ENCODE results near the gene DSCAML1. TPM values are rescaled to one million over a fixed set of nuclear protein-coding genes. Genes with fewer than 3 reads are reported as not detected.

Gene DSCAML1
- total RNA-seq, 4 donors from 2014 or later = 0.20 to 1.1 (median 0.36) TPM

DNA sequence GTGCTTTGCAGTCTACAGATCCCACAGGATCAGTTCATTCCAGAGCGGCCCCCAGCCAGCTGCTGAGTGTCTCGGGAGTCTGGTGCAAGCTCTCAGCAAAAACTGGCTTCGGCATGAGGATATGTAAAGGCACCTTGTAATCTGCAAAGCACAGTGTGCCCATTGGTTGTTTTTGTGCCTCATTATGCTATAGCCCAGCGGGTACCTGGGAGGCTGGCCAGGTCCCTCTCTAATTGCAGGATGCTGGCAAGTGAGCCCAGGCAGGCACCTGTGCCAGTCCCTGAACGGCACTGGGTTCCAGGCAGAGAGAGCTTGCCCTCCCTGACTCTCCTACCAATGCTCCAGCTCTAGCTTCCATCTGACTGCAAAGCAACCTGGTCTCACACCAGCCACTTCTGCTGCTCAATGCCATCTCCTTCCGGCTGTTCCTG lies 128.7 kb downstream of the DSCAML1 start:
- no peaks in the 10 kb centered on the region for H3K36me3 ChIP-seq
- no peak for DNase-seq (ENCODE audit: low spot score in 2 of 2)
- H3K4me3 ChIP-seq = no peak overlapping the region
- no peaks in the 10 kb centered on the region for H3K27me3 ChIP-seq
- no peaks in the 10 kb centered on the region for H3K9me3 ChIP-seq
- WGBS, 2 donors = 92 to 95% methylated on average over 6 of the region's 6 CpGs
- H3K27ac ChIP-seq = no peak overlapping the region
- peaks cover 0 to 28% (median 1%) of the 10 kb centered on the region in 4 donors for H3K4me1 ChIP-seq
- TF ChIP-seq EP300 (IDR thresholded peaks at IDR 0.05) (no peak), POLR2A (IDR thresholded peaks at IDR 0.05) (no peak)
- TF ChIP-seq, protein P1, sequence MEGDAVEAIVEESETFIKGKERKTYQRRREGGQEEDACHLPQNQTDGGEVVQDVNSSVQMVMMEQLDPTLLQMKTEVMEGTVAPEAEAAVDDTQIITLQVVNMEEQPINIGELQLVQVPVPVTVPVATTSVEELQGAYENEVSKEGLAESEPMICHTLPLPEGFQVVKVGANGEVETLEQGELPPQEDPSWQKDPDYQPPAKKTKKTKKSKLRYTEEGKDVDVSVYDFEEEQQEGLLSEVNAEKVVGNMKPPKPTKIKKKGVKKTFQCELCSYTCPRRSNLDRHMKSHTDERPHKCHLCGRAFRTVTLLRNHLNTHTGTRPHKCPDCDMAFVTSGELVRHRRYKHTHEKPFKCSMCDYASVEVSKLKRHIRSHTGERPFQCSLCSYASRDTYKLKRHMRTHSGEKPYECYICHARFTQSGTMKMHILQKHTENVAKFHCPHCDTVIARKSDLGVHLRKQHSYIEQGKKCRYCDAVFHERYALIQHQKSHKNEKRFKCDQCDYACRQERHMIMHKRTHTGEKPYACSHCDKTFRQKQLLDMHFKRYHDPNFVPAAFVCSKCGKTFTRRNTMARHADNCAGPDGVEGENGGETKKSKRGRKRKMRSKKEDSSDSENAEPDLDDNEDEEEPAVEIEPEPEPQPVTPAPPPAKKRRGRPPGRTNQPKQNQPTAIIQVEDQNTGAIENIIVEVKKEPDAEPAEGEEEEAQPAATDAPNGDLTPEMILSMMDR (IDR thresholded peaks at IDR 0.05) = no peak

DNA sequence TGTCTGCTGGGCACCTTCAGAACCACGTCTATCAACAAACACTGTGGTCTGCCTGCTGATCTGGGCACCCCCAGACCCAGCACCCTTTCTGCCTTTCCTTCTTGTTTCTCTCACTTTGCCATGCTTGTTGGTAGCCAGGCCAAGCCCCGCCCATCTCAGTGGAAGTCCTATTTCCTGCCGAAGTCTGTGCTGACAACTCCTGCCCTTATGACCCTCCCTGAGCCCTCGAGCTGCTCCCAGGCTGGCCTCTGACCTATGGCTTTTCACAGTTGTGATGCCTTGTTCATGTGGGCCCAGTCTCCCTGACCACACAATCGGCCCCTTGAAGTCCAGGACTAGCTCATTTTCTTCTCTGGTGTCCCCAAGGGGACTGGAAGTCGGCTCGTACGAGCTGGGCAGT lies 132.1 kb downstream of the DSCAML1 start:
- Histone ChIP-seq H3K27me3 (no peaks in the 10 kb centered on the region), H3K4me3 (no peak overlapping the region), H3K9me3 (no peaks in the 10 kb centered on the region), H3K4me1 (peaks cover 0 to 31% (median 1%) of the 10 kb centered on the region in 4 donors), H3K36me3 (no peaks in the 10 kb centered on the region), H3K27ac (peak overlapping the region in 2 of 4 donors; percentile 11 to 47)
- 20 to 32% methylated on average over 8 of the region's 8 CpGs for WGBS, 2 donors
- TF ChIP-seq, protein P1 (IDR thresholded peaks at IDR 0.05) = no peak
- TF ChIP-seq POLR2A (IDR thresholded peaks at IDR 0.05) (no peak), EP300 (IDR thresholded peaks at IDR 0.05) (no peak)
- no peak for DNase-seq (ENCODE audit: low spot score in 2 of 2)

DNA sequence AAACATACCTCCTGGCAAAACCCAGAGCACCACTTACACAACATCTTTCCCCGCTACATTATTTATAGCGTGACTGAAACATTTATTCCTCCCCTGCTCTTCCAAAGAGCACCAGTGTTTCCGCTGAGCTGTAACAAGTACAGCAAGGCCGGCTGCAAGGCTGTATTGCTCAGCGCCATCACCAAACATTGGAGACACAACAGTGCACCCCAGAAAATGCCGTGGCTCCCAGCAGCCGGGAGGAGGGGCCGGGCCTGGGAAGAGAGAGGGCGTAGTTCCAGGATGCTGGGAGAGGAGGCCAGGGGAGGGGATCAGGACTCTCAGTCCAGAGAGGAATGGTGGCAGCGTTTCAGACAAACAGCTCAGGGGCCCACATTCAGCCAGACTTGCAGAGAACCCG lies 133.2 kb downstream of the DSCAML1 start:
- no peak for DNase-seq (ENCODE audit: low spot score in 2 of 2)
- no peak overlapping the region for H3K4me3 ChIP-seq
- H3K27ac ChIP-seq = peak overlapping the region; percentile 1 to 50 (median 24)

DNA sequence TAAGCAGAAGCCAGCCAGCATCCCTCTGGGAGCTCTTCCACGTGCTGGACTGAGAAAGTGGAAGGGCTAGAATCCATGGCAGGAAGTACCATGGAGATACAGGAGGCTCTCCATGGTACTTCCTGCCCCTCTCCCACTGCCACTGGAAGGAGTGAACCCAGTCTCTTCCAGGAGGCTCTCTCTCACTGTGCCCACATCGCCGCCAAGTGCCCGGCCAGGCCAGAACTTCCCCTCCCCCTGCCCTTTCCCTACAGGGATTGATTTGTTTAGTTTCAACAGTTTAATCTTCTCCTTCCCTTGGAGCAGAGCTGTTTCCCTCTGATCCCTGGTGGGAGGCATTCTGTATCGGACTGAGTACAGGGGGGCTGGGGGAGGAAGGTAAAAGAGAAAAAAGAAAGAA lies 133.6 kb downstream of the DSCAML1 start:
- Histone ChIP-seq H3K27ac (peak overlapping the region; percentile 1 to 50 (median 24)), H3K36me3 (no peaks in the 10 kb centered on the region)

More for the DNA sequence above, 133.2 kb downstream of the DSCAML1 start:
- H3K36me3 ChIP-seq = no peaks in the 10 kb centered on the region
- 13 to 15% methylated on average over 11 of the region's 11 CpGs for WGBS, 2 donors
- TF ChIP-seq POLR2A (IDR thresholded peaks at IDR 0.05) (no peak), EP300 (IDR thresholded peaks at IDR 0.05) (no peak)
- TF ChIP-seq, protein P1 (IDR thresholded peaks at IDR 0.05) = no peak
- no peaks in the 10 kb centered on the region for H3K27me3 ChIP-seq
- no peaks in the 10 kb centered on the region for H3K9me3 ChIP-seq
- H3K4me1 ChIP-seq = peaks cover 0 to 31% (median 1%) of the 10 kb centered on the region in 4 donors

DNA sequence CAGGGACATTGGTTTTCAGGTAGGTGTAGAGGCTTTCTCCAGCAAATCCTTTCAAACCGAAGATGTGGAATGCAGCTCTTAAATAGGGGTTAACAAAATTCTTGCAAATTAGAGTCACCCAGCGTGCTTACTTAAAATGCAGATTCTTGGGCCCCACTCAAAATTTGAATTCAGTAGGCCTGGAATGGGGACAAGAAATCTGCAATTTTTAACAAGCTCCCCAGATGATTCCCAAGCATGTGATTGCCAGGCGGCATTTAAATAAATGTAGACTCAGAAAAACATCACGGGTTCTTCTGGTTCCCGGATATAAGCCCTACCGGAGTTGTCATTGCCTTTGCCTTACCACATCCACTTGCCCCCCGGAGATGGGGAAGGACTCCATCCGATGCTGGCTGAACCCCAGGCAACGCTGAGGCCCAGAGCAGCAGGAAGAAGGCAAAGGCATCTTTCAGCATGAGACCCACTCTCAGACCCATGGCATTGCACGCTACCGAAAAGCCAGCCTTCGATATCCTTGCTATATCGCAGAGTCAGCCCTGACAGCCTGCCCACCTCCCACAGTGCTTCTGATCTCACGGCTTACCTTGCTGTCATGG lies 134.2 kb downstream of the DSCAML1 start:
- TF ChIP-seq EP300 (IDR thresholded peaks at IDR 0.05) (no peak), POLR2A (IDR thresholded peaks at IDR 0.05) (no peak)
- TF ChIP-seq, protein P1 (IDR thresholded peaks at IDR 0.05) = no peak
- no peak for DNase-seq (ENCODE audit: low spot score in 2 of 2)
- H3K4me3 ChIP-seq = no peak overlapping the region
- peaks cover 0 to 31% (median 1%) of the 10 kb centered on the region in 4 donors for H3K4me1 ChIP-seq
- no peaks in the 10 kb centered on the region for H3K36me3 ChIP-seq
- no peak overlapping the region for H3K27ac ChIP-seq
- H3K9me3 ChIP-seq = no peaks in the 10 kb centered on the region
- H3K27me3 ChIP-seq = no peaks in the 10 kb centered on the region
- 88 to 91% methylated on average over 14 of the region's 14 CpGs for WGBS, 2 donors

More for the DNA sequence above, 133.6 kb downstream of the DSCAML1 start:
- 11 to 16% methylated on average over 5 of the region's 5 CpGs for WGBS, 2 donors
- H3K27me3 ChIP-seq = no peaks in the 10 kb centered on the region
- TF ChIP-seq, protein P1 (IDR thresholded peaks at IDR 0.05) = no peak
- TF ChIP-seq POLR2A (IDR thresholded peaks at IDR 0.05) = no peak
- TF ChIP-seq EP300 (IDR thresholded peaks at IDR 0.05) = no peak
- DNase-seq (ENCODE audit: low spot score in 2 of 2) = no peak
- H3K9me3 ChIP-seq = no peaks in the 10 kb centered on the region
- peaks cover 0 to 31% (median 1%) of the 10 kb centered on the region in 4 donors for H3K4me1 ChIP-seq
- H3K4me3 ChIP-seq = no peak overlapping the region

All from tibial nerve (tissue), 4 donors.